Measurements from ENCODE around the gene PABPC3. TPM values are rescaled to one million over a fixed set of nuclear protein-coding genes. Genes with fewer than 3 reads are reported as not detected.

PABPC3 gene
- total RNA-seq, 4 donors from 2014 or later = 0.28 to 0.83 (median 0.40) TPM; not detected in 1

- Histone ChIP-seq H3K27ac (no peak overlapping the region), H3K36me3 (no peaks in the 10 kb centered on the region), H3K4me1 (no peaks in the 10 kb centered on the region), H3K9me3 (no peaks in the 10 kb centered on the region), H3K27me3 (no peaks in the 10 kb centered on the region), H3K4me3 (no peak overlapping the region)
- DNase-seq = no peak
- TF ChIP-seq POLR2A (IDR thresholded peaks at IDR 0.05) (no peak), CTCF (IDR thresholded peaks at IDR 0.05) (no peak)
Observed at GRCh38 chr13:25059958-25060357, 36.0 kb upstream of the PABPC3 start.

- H3K4me1 ChIP-seq = no peaks in the 10 kb centered on the region
- H3K4me3 ChIP-seq = no peak overlapping the region
- no peaks in the 10 kb centered on the region for H3K9me3 ChIP-seq
- H3K27me3 ChIP-seq = no peaks in the 10 kb centered on the region
- TF ChIP-seq CTCF (IDR thresholded peaks at IDR 0.05) (no peak), POLR2A (IDR thresholded peaks at IDR 0.05) (no peak)
- DNase-seq = no peak
- no peak overlapping the region for H3K27ac ChIP-seq
- H3K36me3 ChIP-seq = no peaks in the 10 kb centered on the region
Observed at GRCh38 chr13:25062479-25062878, 33.5 kb upstream of the PABPC3 start.

GRCh38 chr13:25064396-25064795, 31.5 kb upstream of the PABPC3 start:
- no peak for TF ChIP-seq CTCF (IDR thresholded peaks at IDR 0.05)
- no peak for TF ChIP-seq POLR2A (IDR thresholded peaks at IDR 0.05)
- Histone ChIP-seq H3K27me3 (no peaks in the 10 kb centered on the region), H3K4me1 (no peaks in the 10 kb centered on the region), H3K4me3 (no peak overlapping the region), H3K36me3 (no peaks in the 10 kb centered on the region), H3K9me3 (no peaks in the 10 kb centered on the region), H3K27ac (no peak overlapping the region)
- no peak for DNase-seq

GRCh38 chr13:25065974-25066770, 29.8 kb upstream of the PABPC3 start:
- Histone ChIP-seq H3K36me3 (no peaks in the 10 kb centered on the region), H3K4me3 (no peak overlapping the region), H3K27me3 (no peaks in the 10 kb centered on the region), H3K27ac (no peak overlapping the region), H3K9me3 (no peaks in the 10 kb centered on the region), H3K4me1 (no peaks in the 10 kb centered on the region)
- TF ChIP-seq CTCF (IDR thresholded peaks at IDR 0.05) = no peak
- TF ChIP-seq POLR2A (IDR thresholded peaks at IDR 0.05) = no peak
- no peak for DNase-seq

- Histone ChIP-seq H3K4me3 (no peak overlapping the region), H3K4me1 (no peaks in the 10 kb centered on the region), H3K27me3 (no peaks in the 10 kb centered on the region), H3K9me3 (no peaks in the 10 kb centered on the region), H3K36me3 (no peaks in the 10 kb centered on the region), H3K27ac (no peak overlapping the region)
- no peak for TF ChIP-seq CTCF (IDR thresholded peaks at IDR 0.05)
- no peak for TF ChIP-seq POLR2A (IDR thresholded peaks at IDR 0.05)
- no peak for DNase-seq
Observed at GRCh38 chr13:25067064-25067463, 28.9 kb upstream of the PABPC3 start.

Measured in Peyer's patch (tissue), 4 donors.